NCI-H2107 (cell line): ENCODE measurements around the gene LRG1.
"Not testable (repeated sequence)": the region's sequence is repeated elsewhere in the genome, so short reads cannot be mapped to it uniquely, and the experiment has no call there.

ENCODE experiments used
- DNase-seq: peaks from one replicate; lab custom pipeline; 2025; lab: John Stamatoyannopoulos, UW

Gene LRG1

GRCh38 chr19:4550479-4551050 is 10.7 kb upstream of the LRG1 start:
- no peak for DNase-seq

GRCh38 chr19:4550018-4550417 is 10.2 kb upstream of the LRG1 start:
- DNase-seq, result no peak

GRCh38 chr19:4548238-4548584 is 8.4 kb upstream of the LRG1 start:
- no peak for DNase-seq

- DNase-seq, result no peak
Measured at GRCh38 chr19:4547303-4548237, 7.7 kb upstream of the LRG1 start.

- no peak for DNase-seq
Measured at GRCh38 chr19:4543842-4544647, 4.2 kb upstream of the LRG1 start.

- no peak for DNase-seq
Measured at GRCh38 chr19:4542896-4543841, 3.3 kb upstream of the LRG1 start.

- DNase-seq, result not testable (repeated sequence)
Measured at GRCh38 chr19:4541806-4542145, 1.9 kb upstream of the LRG1 start.

- no peak for DNase-seq
Measured at GRCh38 chr19:4541114-4541805, 1.4 kb upstream of the LRG1 start.

GRCh38 chr19:4539169-4539692 is 605 bp downstream of the LRG1 start:
- no peak for DNase-seq

GRCh38 chr19:4538601-4538954 is 1.3 kb downstream of the LRG1 start:
- peak; percentile 86 for DNase-seq

GRCh38 chr19:4537953-4538600 is 1.8 kb downstream of the LRG1 start:
- DNase-seq, result no peak

- DNase-seq, result peak; percentile 28
Measured at GRCh38 chr19:4536798-4537197, 3.0 kb downstream of the LRG1 start.

GRCh38 chr19:4534836-4535658 is 4.8 kb downstream of the LRG1 start, which contains the start of gene PLIN5:
PLIN5 (minus strand) TSS chr19:4535224; CDS start chr19:4534074, 1,150 bp downstream.
- peak; percentile 44 for DNase-seq

- no peak for DNase-seq
Measured at GRCh38 chr19:4533835-4534424, 5.9 kb downstream of the LRG1 start.

GRCh38 chr19:4533334-4533733 is 6.5 kb downstream of the LRG1 start:
- no peak for DNase-seq

- no peak for DNase-seq
Measured at GRCh38 chr19:4531562-4532165, 8.2 kb downstream of the LRG1 start.

- DNase-seq, result no peak
Measured at GRCh38 chr19:4529924-4530522, 9.8 kb downstream of the LRG1 start.

- no peak for DNase-seq
Measured at GRCh38 chr19:4528843-4529242, 11.0 kb downstream of the LRG1 start.
